SK-N-SH (cell line): ENCODE results near the gene ARHGAP10. TPM values are rescaled to one million over a fixed set of nuclear protein-coding genes. Genes with fewer than 3 reads are reported as not detected.

Source experiments
- CTCF ChIA-PET: fragments of 300-600, 350-600 bp; formaldehyde crosslinking; extraction: SDS; loops from one replicate; lab custom pipeline; 2021; lab: Yijun Ruan, JAX
- POLR2A ChIA-PET: fragments of 350-600 bp; sonication (Branson Sonifier 250); formaldehyde crosslinking; extraction: SDS; loops from one replicate; lab custom pipeline; 2020; ENCODE audit warnings: antibody characterized with exemption, inconsistent platforms; lab: Yijun Ruan, JAX
- DNase-seq: peaks from one replicate; pipeline ENCODE4 v3.0.0; 2012
- H2AFZ ChIP-seq: fragments of 200-600 bp; sonication (generic); 2 replicates; pipeline ENCODE4 v1.8.1; 2016; ENCODE audit warnings: antibody characterized with exemption, mild to moderate bottlenecking, low read depth
- H3F3A ChIP-seq: fragments of 200-600 bp; sonication (generic); replicated peaks from 2 replicates; pipeline ENCODE3; 2016; ENCODE audit warnings: antibody characterized with exemption, mild to moderate bottlenecking; ENCODE audit not compliant: insufficient read depth
- H3K27ac ChIP-seq, 2 experiments: fragments of 200-500 bp in 1 of 2; fragments of 200-600 bp in 1 of 2; sonication (Bioruptor generic) in 1 of 2; sonication (generic), shearing (Covaris generic) in 1 of 2; 2 replicates each; pipeline versions ENCODE4 v1.5.1 to v1.6.1; 2014 to 2016; ENCODE audit warnings: low read depth in 2 of 2, inconsistent platforms in 1 of 2, low read length in 1 of 2, mild to moderate bottlenecking in 1 of 2, mixed read lengths in 1 of 2
- H3K27me3 ChIP-seq: fragments of 200-600 bp; sonication (generic), shearing (Covaris generic); 2 replicates; pipeline ENCODE4 v1.6.1; 2016; ENCODE audit warnings: mixed run types; ENCODE audit not compliant: insufficient read depth
- H3K36me3 ChIP-seq, 2 experiments: fragments of 200-500 bp in 1 of 2; fragments of 200-600 bp in 1 of 2; sonication (Bioruptor generic) in 1 of 2; sonication (generic) in 1 of 2; replicated peaks in 1 of 2; 2 replicates each; pipeline versions ENCODE3 to v1.5.1; 2014 to 2016; ENCODE audit warnings: low read length in 1 of 2, mild to moderate bottlenecking in 1 of 2; ENCODE audit not compliant: insufficient read depth in 2 of 2, control insufficient read depth in 1 of 2
- H3K4me1 ChIP-seq, 2 experiments: fragments of 200-500 bp in 1 of 2; fragments of 200-600 bp in 1 of 2; sonication (Bioruptor generic) in 1 of 2; sonication (generic), shearing (Covaris generic) in 1 of 2; 2 replicates each; pipeline versions ENCODE4 v1.5.1 to v1.6.1; 2014 to 2016; ENCODE audit warnings: low read depth in 1 of 2, low read length in 1 of 2, mixed run types in 1 of 2; ENCODE audit not compliant: insufficient read depth in 2 of 2, control insufficient read depth in 1 of 2
- H3K4me2 ChIP-seq: fragments of 200-600 bp; sonication (generic), shearing (Covaris generic); 2 replicates; pipeline ENCODE4 v1.6.1; 2017; ENCODE audit warnings: mixed run types
- H3K4me3 ChIP-seq, 2 experiments: fragments of 200-500 bp in 1 of 2; fragments of 200-600 bp in 1 of 2; sonication (Bioruptor generic) in 1 of 2; sonication (generic), shearing (Covaris generic) in 1 of 2; 2 replicates each; pipeline versions ENCODE4 v1.5.1 to v1.8.1; 2014 to 2016; ENCODE audit warnings: low read depth in 2 of 2, inconsistent platforms in 1 of 2, low read length in 1 of 2, mild to moderate bottlenecking in 1 of 2, mixed read lengths in 1 of 2, moderate library complexity in 1 of 2
- H3K79me2 ChIP-seq: fragments of 200-600 bp; sonication (generic); 2 replicates; pipeline ENCODE4 v1.8.1; 2017; ENCODE audit warnings: mild to moderate bottlenecking; ENCODE audit not compliant: insufficient read depth
- H3K9ac ChIP-seq: fragments of 200-600 bp; sonication (generic); 2 replicates; pipeline ENCODE4 v1.6.1; 2017; ENCODE audit warnings: mixed run types
- H3K9me2 ChIP-seq: fragments of 200-600 bp; sonication (generic); 2 replicates; pipeline ENCODE4 v1.6.1; 2017; ENCODE audit warnings: mixed run types
- H3K9me3 ChIP-seq: fragments of 200-600 bp; sonication (generic); 2 replicates; pipeline ENCODE4 v1.6.1; 2017; ENCODE audit warnings: mixed run types, mild to moderate bottlenecking, moderate library complexity
- H4K20me1 ChIP-seq: fragments of 200-600 bp; sonication (generic); 2 replicates; pipeline ENCODE4 v1.6.1; 2017; ENCODE audit warnings: mild to moderate bottlenecking, mixed run types; ENCODE audit not compliant: insufficient read depth
- GATA2 ChIP-seq: sonication (generic); formaldehyde crosslinking; IDR thresholded peaks from 2 replicates; pipeline ENCODE4 v1.5.0; 2020; ENCODE audit warnings: mild to moderate bottlenecking, missing genetic modification reagents
- MXI1 ChIP-seq: IDR thresholded peaks from 2 replicates; pipeline ENCODE4 v1.6.1; 2012; ENCODE audit warnings: mild to moderate bottlenecking, low read depth, low read length, improper control_type of control experiment
- NFIC ChIP-seq: IDR thresholded peaks from 2 replicates; pipeline ENCODE4 v1.4.0; 2012; ENCODE audit warnings: borderline replicate concordance
- NRF1 ChIP-seq: IDR thresholded peaks from 2 replicates; pipeline ENCODE4 v1.6.1; 2012; ENCODE audit warnings: low read depth, mild to moderate bottlenecking, low read length
- POLR2AphosphoS5 ChIP-seq: IDR thresholded peaks from 2 replicates; pipeline ENCODE4 v1.6.1; 2012; ENCODE audit warnings: low read depth, low read length
- RAD21 ChIP-seq: IDR thresholded peaks from 2 replicates; pipeline ENCODE4 v1.6.1; 2012; ENCODE audit warnings: mild to moderate bottlenecking, low read length
- RCOR1 ChIP-seq: fragments of 150-350 bp; IDR thresholded peaks from 2 replicates; pipeline ENCODE4 v1.6.1; 2017; ENCODE audit warnings: antibody characterized with exemption, low read length
- SIN3A ChIP-seq: IDR thresholded peaks from 2 replicates; pipeline ENCODE4 v1.6.1; 2012; ENCODE audit warnings: low read depth, mild to moderate bottlenecking, low read length, moderate library complexity, borderline replicate concordance
- SMC3 ChIP-seq: IDR thresholded peaks from 2 replicates; pipeline ENCODE4 v1.6.1; 2012; ENCODE audit warnings: low read depth, low read length, improper control_type of control experiment
- TEAD4 ChIP-seq: IDR thresholded peaks from 2 replicates; pipeline ENCODE4 v1.4.0; 2012; ENCODE audit warnings: mild to moderate bottlenecking, borderline replicate concordance; ENCODE audit not compliant: insufficient read depth
- USF1 ChIP-seq: IDR thresholded peaks from 2 replicates; pipeline ENCODE4 v1.4.0; 2012; ENCODE audit warnings: low read depth, borderline replicate concordance
- WGBS: methylation state at CpG from one replicate; pipeline ENCODE4 v1.1.6; 2017; ENCODE audit warnings: low lambda C conversion rate; 5-methylcytosine and 5-hydroxymethylcytosine counted together
- polyA plus RNA-seq, 3 experiments: library from polyadenylated mRNA; depleted of rRNA; stranded (reverse); fragments of >200 nt; gene quantifications; 2 replicates each; pipeline ENCODE4 v1.2.3, GENCODE V29; 2012
- TF ChIP-seq, protein P1 (sequence below): IDR thresholded peaks from 2 replicates; pipeline ENCODE4; 2012
- TF ChIP-seq, protein P2 (sequence below): IDR thresholded peaks from 2 replicates; pipeline ENCODE4 v1.4.0; 2012; ENCODE audit warnings: low read depth, borderline replicate concordance

ARHGAP10 gene
- polyA plus RNA-seq, 1 of the 3 experiments (the other 2 are of a cell fraction) = 15.1 TPM

DNA sequence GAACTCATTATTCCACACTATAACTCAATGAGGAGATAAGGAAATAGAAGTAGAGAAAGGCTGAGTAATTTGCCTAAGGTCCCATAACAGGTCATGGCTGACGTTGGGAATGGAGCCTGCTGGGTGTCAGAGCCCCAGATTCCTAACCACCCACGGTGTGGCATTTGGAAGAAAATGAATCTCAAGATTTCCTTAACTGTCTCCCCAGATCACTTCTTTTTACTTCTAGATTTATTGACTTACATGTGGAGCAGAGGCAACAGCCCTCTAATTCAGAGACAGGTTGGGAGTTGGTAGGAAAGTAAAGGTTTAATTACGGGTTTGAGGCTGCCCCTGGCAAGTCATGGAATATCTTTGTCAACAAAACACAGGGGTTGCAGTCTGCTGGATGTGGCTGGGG is 134.0 kb downstream of the ARHGAP10 start:
- no peak overlapping the region for H3K4me2 ChIP-seq
- TF ChIP-seq TEAD4 (no peak), SIN3A (no peak), SMC3 (no peak), NRF1 (no peak), RCOR1 (no peak), GATA2 (no peak), USF1 (no peak), MXI1 (no peak), POLR2AphosphoS5 (no peak), RAD21 (no peak), NFIC (no peak)
- TF ChIP-seq, protein P1, sequence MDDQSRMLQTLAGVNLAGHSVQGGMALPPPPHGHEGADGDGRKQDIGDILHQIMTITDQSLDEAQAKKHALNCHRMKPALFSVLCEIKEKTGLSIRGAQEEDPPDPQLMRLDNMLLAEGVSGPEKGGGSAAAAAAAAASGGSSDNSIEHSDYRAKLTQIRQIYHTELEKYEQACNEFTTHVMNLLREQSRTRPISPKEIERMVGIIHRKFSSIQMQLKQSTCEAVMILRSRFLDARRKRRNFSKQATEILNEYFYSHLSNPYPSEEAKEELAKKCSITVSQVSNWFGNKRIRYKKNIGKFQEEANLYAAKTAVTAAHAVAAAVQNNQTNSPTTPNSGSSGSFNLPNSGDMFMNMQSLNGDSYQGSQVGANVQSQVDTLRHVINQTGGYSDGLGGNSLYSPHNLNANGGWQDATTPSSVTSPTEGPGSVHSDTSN = no peak
- TF ChIP-seq, protein P2, sequence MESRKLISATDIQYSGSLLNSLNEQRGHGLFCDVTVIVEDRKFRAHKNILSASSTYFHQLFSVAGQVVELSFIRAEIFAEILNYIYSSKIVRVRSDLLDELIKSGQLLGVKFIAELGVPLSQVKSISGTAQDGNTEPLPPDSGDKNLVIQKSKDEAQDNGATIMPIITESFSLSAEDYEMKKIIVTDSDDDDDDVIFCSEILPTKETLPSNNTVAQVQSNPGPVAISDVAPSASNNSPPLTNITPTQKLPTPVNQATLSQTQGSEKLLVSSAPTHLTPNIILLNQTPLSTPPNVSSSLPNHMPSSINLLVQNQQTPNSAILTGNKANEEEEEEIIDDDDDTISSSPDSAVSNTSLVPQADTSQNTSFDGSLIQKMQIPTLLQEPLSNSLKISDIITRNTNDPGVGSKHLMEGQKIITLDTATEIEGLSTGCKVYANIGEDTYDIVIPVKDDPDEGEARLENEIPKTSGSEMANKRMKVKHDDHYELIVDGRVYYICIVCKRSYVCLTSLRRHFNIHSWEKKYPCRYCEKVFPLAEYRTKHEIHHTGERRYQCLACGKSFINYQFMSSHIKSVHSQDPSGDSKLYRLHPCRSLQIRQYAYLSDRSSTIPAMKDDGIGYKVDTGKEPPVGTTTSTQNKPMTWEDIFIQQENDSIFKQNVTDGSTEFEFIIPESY = no peak
- TF ChIP-seq, all 33 proteins: peak for 0
- Histone ChIP-seq H3K9me3 (no peaks in the 10 kb centered on the region), H3K36me3 (peaks cover 17 to 23% of the 10 kb centered on the region in 2 experiments), H3K27ac (peak overlapping the region in 1 of 2 experiments; percentile 58; a peak in 2 of 4 replicates), H3F3A (no peaks in the 10 kb centered on the region), H3K9ac (no peak overlapping the region), H3K4me1 (peaks cover 12 to 38% of the 10 kb centered on the region in 2 experiments; a peak in 2 of 4 replicates), H3K79me2 (peaks cover 13% of the 10 kb centered on the region; the same call in 1 of the 2 replicates), H3K9me2 (no peaks in the 10 kb centered on the region), H2AFZ (no peak overlapping the region), H3K27me3 (no peaks in the 10 kb centered on the region), H4K20me1 (no peaks in the 10 kb centered on the region), H3K4me3 (no peak overlapping the region)
- 77% methylated on average over 3 of the region's 3 CpGs for WGBS
- CTCF ChIA-PET = interaction anchor here (0.9 to 9.1 kb wide), 57 partner anchors 9 to 787 kb away, joined by 3 to 182 read pairs (median 11); partner anchors contain the start of genes ARHGAP10, PRMT9 and TMEM184C
- POLR2A ChIA-PET = interaction anchor here (1.3 kb wide), 1 partner anchor 182 kb away, joined by 5 read pairs; the partner anchor contains the start of gene PRMT9
- DNase-seq = no peak
